CD4-positive, alpha-beta T cell treated with Interleukin-17A for 4 hours (primary cell): ENCODE measurements around the gene INMT.
"Not testable (repeated sequence)": the region's sequence is repeated elsewhere in the genome, so short reads cannot be mapped to it uniquely, and the experiment has no call there.

Source experiments
- DNase-seq: peaks from one replicate; pipeline ENCODE4 v3.0.0-alpha.2; 2020; ENCODE audit warnings: mixed read lengths

INMT gene

GRCh38 chr7:30751696-30752273 lies at the start of gene INMT:
TSS of gene INMT (plus strand) at chr7:30752135. CDS start at chr7:30752151, 16 bp downstream.
- no peak for DNase-seq

DNA sequence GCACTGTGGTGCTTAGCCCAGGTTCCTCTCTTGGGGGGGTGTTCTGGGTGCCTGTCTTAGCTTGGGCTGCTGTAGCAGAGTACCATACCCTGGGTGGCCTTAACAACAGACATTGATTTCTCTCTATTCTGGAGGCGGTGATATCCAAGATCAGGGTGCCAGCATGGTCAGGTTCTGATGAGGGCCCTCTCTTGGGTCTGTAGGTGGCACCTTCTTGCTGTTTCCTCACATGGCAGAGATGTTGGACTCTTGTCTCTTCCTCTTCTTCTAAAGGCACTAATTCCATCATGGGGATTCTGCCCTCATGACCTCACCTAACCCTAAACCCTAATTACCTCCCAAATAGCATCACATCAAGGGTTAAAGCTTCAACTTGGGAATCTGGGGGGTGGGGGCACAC lies 49.7 kb upstream of the INMT start:
- peak; percentile 55 for DNase-seq

DNA sequence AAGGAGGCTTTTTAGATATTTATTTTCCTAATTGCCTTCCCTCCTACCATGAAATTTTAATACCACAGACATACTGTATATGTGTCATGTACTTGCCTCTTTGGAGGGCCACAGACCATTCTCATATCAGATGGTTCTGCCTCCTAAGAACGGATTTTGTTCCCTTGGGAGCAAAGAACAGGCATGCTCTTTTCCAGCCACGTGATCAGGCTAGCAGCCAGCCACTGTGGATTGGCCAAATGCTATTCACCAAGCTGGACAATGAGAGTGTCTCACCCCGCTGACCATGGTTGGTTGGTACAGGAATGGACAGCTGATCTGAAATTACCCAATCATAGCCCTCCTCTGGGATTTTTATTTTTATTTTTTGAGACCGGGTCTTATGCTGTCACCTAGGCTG lies 48.2 kb upstream of the INMT start:
- no peak for DNase-seq

DNA sequence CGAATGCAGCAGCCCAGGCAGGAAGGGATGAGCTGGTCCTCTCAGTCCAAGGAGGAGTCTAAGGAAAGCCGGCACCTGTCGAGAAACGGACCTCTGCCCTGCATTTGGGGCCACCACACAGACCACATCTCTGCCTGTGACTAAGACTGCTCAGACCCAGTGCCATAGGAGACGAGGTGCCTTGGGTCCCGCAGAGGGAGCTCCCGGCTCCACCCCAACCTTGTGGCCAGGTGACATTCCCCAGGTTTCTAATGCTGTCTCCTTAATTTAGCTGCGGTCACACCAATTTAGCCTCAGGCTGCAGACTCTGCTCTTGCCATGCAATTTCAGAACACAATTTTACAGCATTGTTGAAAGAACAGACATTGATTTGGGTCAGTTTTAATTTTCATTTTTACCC lies 46.9 kb upstream of the INMT start:
- DNase-seq = no peak

GRCh38 chr7:30705596-30705995 lies 46.3 kb upstream of the INMT start:
- DNase-seq = no peak

DNA sequence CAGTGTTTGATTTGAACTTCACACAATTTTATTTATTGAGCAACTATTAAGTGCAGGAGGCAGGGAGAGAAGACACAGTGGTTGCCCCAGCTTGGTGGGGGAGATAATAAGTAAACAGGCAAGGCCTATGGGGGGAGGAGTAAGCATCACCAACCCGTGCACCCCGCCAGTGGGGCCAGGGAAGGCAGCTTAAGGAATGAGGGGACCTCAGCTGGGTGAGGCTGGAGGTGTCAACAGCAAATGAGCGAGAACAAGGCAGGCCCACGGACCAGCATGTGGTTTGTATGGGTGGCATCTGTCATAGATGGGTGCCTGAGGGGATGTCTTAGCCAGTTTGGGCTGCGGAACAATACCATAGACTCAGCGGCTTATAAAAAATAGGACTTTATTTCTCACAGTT lies 45.6 kb upstream of the INMT start:
- no peak for DNase-seq

- no peak for DNase-seq
Observed at GRCh38 chr7:30706908-30707307, 45.0 kb upstream of the INMT start.

DNA sequence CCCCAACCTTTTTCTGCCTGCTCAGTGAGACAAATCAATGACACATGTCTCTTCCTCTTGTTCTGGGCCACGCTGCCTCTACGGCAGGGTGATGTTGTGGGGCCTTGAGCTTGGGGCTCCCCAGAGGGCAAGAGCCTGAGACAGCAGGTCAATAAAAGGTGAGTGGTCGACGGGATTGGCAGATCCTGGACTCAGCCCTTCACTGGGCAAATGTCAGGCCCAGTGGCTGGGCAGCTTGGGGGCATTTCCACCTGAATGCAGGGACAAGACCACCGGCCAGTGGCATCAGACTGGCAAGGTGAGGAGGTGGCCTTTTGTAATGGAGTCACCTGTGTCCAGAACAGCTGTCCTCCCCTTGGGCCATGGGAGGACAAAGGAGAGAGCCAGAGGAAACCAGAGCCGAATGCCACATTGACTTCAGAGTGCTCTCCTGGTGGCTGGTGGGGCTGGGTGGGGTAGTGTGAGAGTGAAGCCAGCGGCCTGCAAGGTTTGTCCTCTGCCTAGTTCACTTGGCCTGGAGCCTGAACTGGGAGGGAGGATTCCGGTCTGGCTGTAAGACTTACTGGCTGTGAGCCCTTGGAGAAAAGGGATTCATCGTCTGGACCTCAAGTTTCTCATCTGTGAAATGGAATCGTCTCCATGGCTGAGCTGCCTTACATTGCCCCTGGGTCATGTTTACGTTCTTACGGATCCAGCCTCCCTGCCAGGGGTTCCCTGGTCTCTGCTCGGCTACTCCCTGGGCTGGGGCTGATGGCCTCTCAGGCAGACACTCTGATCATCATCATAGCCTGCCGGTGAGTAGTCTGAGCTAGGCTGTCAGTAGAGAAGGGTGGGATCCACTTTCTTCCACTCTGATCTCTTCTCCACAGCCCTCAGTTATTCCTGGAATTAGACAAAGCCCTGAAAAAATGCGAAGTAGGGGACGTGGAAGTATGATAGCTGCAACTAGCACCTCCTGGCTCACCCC lies 44.3 kb upstream of the INMT start:
- DNase-seq = no peak

DNA sequence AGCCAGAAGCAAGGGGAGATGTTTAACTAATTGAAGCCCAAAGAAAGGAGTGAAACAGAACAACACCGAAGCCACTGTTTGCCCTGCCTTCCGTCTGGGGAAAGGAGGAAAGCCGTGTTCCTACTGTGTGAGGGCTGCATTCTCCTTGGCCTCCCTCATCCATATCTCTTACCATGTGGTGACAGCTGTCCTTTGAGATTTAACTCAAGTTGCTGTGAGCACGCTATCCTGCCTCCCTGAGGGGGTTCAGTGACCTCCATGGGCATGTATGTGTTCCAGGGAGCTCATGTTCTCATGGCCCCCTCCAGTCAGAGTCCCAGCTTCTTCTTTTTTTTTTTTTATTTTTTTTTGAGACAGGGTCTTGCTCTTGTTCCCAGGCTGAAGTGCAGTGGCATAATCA lies 43.5 kb upstream of the INMT start:
- no peak for DNase-seq

DNA sequence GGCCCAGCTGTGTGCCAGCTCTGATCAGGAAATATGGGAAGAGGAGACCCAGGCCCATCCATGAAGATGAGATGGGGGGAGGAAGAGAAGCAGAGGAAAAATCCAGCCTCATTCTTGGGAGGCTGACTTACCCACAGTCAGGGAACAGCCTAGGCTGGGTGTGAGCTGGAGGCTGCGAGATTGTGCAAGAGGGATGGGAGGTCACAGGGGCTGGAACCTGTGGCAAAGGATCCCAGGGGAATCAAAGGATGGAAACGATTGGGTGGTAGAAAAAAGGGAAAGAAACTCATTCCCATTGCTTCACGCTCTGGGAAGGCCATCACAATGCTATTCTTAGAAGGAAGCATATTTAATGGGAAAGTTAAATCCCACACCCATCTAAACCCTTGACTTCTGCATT lies 43.0 kb upstream of the INMT start:
- DNase-seq = no peak

GRCh38 chr7:30709549-30709948 lies 42.4 kb upstream of the INMT start:
- DNase-seq = no peak

DNA sequence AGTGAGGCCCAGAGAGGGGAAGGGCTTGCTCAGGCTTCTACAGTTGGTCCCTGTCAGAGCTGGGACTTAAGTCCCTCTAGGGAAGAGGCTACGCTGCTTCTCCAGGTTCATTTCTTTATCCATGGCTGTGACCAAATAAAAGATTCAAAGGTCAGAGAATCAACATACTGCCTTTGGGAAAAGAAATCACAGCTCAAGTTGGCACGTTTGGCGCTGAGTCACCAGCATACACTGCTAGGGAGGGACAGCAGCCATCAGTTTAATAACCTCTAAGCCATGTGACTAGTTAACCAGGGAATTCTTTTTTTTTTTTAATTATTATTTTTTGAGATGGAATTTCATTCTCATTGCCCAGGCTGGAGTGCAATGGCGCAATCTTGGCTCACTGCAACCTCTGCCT lies 41.3 kb upstream of the INMT start:
- DNase-seq = no peak

DNA sequence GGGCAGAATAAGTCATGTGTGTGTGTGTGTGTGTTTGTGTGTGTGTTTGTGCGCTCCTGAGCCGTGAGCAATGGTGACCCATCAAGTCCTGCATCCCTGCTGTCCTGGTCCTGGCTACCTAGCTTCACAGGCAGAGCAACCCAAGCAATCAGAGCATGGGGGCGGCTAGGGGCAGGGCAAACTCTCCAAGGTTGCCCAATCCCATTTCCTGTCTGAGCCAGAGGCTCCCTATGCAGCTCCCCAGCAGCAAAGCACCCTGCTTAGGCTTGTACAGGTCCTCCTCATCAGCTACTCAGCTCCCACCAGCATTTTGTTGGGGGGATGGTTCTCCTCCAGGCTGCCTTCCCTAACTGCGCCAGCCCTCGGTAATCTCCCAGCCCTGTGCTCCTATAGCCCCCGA lies 38.5 kb upstream of the INMT start:
- no peak for DNase-seq

DNA sequence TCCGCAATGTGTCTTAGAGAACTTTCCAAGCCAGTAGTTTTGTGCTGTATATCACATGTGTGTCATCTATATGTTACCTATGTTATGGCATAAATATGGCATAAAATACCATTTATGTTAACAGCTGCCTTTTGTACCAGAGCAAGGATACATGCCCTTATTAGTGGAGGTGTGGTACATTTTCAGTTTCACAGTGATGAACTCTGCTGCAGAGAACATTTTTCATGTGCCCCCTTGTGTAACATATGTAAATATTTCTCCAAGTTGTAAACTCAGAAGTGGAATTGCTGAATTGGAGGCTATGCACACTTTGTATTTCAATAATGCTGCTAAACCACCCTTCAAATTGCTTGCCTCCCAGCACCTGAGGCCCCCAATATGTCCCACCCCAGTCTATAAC lies 37.8 kb upstream of the INMT start:
- no peak for DNase-seq

DNA sequence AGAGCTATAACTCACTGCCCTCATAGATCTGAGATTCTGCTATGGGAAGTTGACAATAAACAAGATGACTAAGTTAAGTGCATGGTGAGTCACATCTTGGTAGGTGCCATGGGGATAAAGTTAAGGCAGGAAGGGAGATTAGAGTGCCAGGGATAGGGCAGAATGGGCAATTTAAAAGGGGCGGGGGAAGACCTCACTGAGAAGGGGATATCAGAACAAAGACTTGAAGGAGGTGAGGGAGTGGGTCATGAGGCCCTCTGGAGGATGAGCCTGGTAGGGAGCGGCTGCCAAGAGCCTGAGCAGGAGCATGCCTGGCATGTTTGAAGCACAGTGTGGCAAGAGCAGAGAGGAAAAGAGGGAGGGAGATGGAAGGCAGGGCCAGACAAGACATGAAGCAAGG lies 34.8 kb upstream of the INMT start:
- DNase-seq = no peak

DNA sequence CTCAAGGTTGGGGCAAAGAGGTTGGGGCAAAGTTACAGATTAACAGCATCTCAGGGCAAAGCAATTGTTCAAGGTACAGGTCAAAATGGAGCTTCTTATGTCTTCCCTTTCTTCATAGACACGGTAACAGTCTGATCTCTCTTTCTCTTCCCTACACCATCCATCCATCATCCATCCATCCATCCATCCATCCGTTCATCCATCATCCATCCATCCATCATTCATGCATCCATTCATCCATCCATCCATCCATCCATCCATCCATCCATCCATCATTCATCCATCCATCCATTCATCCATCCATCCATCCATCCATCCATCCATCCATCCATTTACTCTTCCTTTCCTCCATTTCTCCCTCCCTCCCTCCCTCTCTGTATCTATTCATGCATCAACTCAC lies 32.5 kb upstream of the INMT start:
- DNase-seq = not testable (repeated sequence)

DNA sequence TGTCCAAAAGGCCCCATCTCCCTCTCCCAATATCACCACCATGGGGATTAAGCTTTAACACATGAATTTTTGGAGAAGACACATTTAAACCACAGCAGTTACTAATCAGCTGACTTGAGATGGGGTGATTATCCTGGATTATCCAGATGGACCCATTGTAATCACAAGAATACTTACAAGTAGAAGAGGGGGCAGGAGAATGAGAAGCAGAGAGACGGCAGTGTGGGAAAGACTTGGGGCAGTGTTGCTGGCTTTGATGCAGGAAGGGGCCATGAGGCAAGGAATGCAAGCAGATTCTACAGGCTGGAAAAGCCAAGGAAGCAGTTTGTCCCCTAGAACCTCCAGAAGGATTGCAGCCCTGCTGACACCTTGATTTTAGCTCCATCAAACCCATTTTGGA lies 30.7 kb upstream of the INMT start:
- no peak for DNase-seq

- no peak for DNase-seq
Observed at GRCh38 chr7:30722187-30722586, 29.7 kb upstream of the INMT start.

DNA sequence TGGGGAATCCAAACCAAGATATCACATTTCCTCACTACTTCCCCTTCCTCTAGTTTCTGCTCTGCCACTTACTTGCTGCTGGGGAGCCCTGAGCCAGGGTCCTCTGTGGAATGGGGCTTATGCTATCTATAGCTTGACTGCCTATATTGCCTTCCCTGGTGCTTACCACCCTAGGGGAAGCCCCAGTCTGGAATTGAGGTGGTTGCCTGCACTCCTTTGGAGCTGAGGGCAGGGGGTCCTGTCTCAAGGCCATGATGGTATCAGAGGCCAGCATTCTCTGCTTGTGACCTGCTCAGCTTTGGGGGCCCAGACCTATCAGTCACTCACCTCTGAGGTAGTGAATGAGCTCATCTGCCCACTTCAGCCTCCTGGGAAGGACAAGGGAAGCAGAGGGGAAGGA lies 29.3 kb upstream of the INMT start:
- DNase-seq = no peak

DNA sequence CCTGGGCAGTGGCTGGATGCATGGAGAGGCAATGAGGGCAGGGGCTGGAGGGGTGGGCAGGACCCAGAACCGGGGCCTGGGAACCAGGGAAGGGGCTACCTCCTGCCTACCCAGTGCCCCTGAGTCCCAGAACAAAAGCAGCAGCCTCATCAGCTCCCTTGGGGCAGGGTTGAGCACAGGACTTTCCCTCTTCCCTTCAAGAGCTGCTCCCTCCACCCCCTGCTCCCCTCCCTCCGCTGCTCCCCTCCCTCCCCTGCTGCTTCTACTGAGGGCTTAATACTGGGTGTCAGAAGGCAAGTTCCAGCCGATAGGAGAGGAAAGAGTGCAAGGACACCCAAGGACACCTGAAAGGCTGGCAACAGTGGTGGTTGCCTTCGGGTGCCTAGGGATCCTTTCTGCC lies 28.2 kb upstream of the INMT start:
- no peak for DNase-seq

DNA sequence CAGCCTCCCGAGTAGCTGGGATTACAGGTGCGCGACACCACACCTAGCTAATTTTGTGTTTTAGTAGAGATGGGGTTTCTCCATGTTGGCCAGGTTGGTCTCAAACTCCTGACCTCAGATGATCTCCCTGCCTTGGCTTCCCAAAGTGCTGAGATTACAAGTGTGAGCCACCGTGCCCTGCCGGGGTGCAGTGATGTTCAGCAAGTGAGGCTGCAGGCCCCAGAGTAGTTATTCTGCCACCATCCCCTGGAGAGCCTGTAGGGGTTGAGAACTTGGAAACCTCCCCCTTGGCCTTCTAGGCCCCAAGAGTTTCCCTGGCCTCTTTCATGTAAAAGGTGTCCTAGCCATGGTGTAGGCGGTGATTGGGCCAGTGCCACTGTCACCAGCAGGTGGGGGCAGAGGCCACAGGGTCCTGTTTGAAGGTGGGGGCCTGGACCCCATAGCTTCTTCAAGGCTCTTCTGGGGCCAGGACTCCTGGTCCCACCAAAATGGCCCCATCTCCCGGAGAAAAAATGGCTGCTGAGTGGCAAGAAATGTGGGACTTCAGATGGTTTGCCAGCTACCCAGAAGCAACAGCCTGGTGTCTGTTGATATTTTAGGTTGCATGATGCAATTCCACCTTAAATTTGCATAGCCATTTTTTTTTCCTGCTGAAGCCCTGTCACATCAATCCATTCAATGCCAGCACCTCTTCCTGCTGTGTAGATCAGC lies 25.5 kb upstream of the INMT start:
- DNase-seq = peak; percentile 53

- DNase-seq = peak; percentile 70
Observed at GRCh38 chr7:30727061-30727945, 24.6 kb upstream of the INMT start.

GRCh38 chr7:30728591-30729100 lies 23.3 kb upstream of the INMT start:
- no peak for DNase-seq
